SK-N-SH treated with all-trans-retinoic acid at 6 μM for 48 hours (cell line): Measurements from ENCODE around the gene ZBTB8OS.

Experiments used
- ARNTL ChIP-seq: fragments of 450-650 bp; formaldehyde crosslinking; IDR thresholded peaks from 2 replicates; pipeline ENCODE4 v1.5.0; 2020; ENCODE audit warnings: low read depth, mild to moderate bottlenecking, moderate library complexity, borderline replicate concordance
- BACH2 ChIP-seq: fragments of 250-450 bp; sonication (Bioruptor Pico); IDR thresholded peaks from 2 replicates; pipeline ENCODE4 v1.9.0; 2021; ENCODE audit warnings: mild to moderate bottlenecking, borderline replicate concordance
- SNAI2 ChIP-seq: fragments of 250-450 bp; sonication (Bioruptor Pico); IDR thresholded peaks from 2 replicates; pipeline ENCODE4 v1.5.0; 2020; ENCODE audit warnings: mild to moderate bottlenecking, moderate library complexity
- TOX ChIP-seq: fragments of 250-450 bp; sonication (Bioruptor Pico); IDR thresholded peaks from 2 replicates; pipeline ENCODE4 v1.8.0; 2021; ENCODE audit warnings: mild to moderate bottlenecking, moderate library complexity, borderline replicate concordance
- ZFP3 ChIP-seq: fragments of 250-450 bp; sonication (Bioruptor Pico); IDR thresholded peaks from 2 replicates; pipeline ENCODE4 v1.5.0; 2020; ENCODE audit warnings: mild to moderate bottlenecking, moderate library complexity
- TF ChIP-seq, protein P1 (sequence below): fragments of 250-450 bp; sonication (Bioruptor Pico); IDR thresholded peaks from 2 replicates; pipeline ENCODE4 v1.8.0; 2021; ENCODE audit warnings: low read depth, mild to moderate bottlenecking, moderate library complexity, borderline replicate concordance
- TF ChIP-seq, protein P2 (sequence below): fragments of 250-450 bp; sonication (Bioruptor Pico); IDR thresholded peaks from 2 replicates; pipeline ENCODE4 v1.5.1; 2020; ENCODE audit warnings: low read depth, mild to moderate bottlenecking, moderate library complexity

DNA sequence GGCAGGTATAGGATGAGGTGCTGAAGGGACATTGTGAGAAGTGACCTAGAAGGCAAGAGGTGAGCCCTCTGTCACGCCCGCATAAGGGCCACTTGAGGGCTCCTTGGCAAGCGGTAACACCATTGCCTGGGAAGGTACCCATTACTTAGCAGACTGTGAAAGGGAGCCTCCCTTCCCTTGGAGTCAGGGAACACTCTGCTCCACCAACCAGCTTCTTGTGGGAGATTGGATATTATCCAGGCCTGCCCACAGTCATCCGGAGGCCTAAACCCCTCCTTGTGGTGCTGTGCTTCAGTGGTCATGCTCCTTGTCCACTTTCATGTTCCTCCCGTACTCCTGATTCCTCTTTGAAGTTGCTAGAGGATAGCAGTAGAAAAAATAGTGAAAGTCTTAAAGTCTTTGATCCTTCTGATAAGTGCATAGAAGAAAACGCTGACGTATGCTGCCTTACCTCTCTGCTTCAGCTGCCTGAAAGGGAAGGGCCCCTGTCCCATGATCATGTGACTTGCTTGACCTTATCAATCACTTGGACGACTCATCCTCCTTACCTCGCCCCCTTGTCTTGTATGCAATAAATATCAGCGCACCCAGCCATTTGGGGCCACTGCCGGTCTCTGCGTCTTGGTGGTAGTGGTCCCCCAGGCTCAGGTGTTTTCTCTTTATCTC lies 16.7 kb upstream of the ZBTB8OS start:
- TF ChIP-seq, protein P1, sequence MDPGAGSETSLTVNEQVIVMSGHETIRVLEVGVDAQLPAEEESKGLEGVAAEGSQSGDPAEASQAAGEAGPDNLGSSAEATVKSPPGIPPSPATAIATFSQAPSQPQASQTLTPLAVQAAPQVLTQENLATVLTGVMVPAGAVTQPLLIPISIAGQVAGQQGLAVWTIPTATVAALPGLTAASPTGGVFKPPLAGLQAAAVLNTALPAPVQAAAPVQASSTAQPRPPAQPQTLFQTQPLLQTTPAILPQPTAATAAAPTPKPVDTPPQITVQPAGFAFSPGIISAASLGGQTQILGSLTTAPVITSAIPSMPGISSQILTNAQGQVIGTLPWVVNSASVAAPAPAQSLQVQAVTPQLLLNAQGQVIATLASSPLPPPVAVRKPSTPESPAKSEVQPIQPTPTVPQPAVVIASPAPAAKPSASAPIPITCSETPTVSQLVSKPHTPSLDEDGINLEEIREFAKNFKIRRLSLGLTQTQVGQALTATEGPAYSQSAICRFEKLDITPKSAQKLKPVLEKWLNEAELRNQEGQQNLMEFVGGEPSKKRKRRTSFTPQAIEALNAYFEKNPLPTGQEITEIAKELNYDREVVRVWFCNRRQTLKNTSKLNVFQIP (CRISPR knock-in tag): no peak
- no peak for TF ChIP-seq BACH2 (CRISPR knock-in tag)
- TF ChIP-seq, protein P2, sequence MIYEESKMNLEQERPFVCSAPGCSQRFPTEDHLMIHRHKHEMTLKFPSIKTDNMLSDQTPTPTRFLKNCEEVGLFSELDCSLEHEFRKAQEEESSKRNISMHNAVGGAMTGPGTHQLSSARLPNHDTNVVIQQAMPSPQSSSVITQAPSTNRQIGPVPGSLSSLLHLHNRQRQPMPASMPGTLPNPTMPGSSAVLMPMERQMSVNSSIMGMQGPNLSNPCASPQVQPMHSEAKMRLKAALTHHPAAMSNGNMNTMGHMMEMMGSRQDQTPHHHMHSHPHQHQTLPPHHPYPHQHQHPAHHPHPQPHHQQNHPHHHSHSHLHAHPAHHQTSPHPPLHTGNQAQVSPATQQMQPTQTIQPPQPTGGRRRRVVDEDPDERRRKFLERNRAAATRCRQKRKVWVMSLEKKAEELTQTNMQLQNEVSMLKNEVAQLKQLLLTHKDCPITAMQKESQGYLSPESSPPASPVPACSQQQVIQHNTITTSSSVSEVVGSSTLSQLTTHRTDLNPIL (CRISPR knock-in tag): no peak
- TF ChIP-seq TOX: no peak
- no peak for TF ChIP-seq ARNTL
- no peak for TF ChIP-seq ZFP3 (CRISPR knock-in tag)
- TF ChIP-seq SNAI2 (CRISPR knock-in tag): no peak
